Mucosa of descending colon (tissue), 3 donors: ENCODE measurements around the gene CDK19. TPM values are rescaled to one million over a fixed set of nuclear protein-coding genes. Genes with fewer than 3 reads are reported as not detected.

ENCODE experiments used
- ATAC-seq: fragments of 200-7000 bp; cut with Tn5 transposase; one replicate; pipeline ENCODE4 v1.9.1; 2020; ENCODE audit warnings: mild to moderate bottlenecking, moderate library complexity
- DNase-seq, 3 donors: peaks; one replicate each; pipeline ENCODE4 v3.0.0-alpha.2; 2020
- H3K36me3 ChIP-seq: fragments of 200-600 bp; one replicate; pipeline ENCODE4 v1.8.0; 2021; ENCODE audit warnings: low read depth, mild to moderate bottlenecking
- H3K4me1 ChIP-seq: fragments of 200-600 bp; one replicate; pipeline ENCODE4 v1.8.0; 2021; ENCODE audit warnings: low read depth, mild to moderate bottlenecking
- H3K4me3 ChIP-seq: fragments of 200-600 bp; one replicate; pipeline ENCODE4 v1.8.0; 2021; ENCODE audit warnings: mild to moderate bottlenecking
- H3K9me3 ChIP-seq: fragments of 200-600 bp; one replicate; pipeline ENCODE4 v1.8.0; 2021; ENCODE audit warnings: mild to moderate bottlenecking
- CTCF ChIP-seq: fragments of 200-600 bp; IDR thresholded peaks from one replicate; pipeline ENCODE4 v1.8.0; 2022; ENCODE audit warnings: antibody characterized with exemption, mild to moderate bottlenecking
- intact Hi-C, 2 donors: fragments of 100-400 bp; cut with DNase I in 1 of 2; cut with micrococcal nuclease in 1 of 2; formaldehyde crosslinking; loops; one replicate each; pipeline versions ENCODE4 v1.11.0 to v1.11.1; 2022; cut with DNase I, micrococcal nuclease
- total RNA-seq, 3 donors: library from RNA; stranded (reverse); fragmentation: NEBNext Ultra II Directional in 2 of 3; extraction: Animal tissue kit (Norgen Biotek cat#: 25700) in 2 of 3; gene quantifications; one replicate each; pipeline versions ENCODE4 v1.2.1 to v1.2.4, GENCODE V29; 2021 to 2023
- donor health status: DM: no; HTN: no; CAD: no; lungs with moderate emphysema.
- donor health status: DM: no; HTN: no; CAD: no.
- donor health status: DM: no; HTN: yes; CAD: no.

Gene CDK19
- total RNA-seq, 3 donors from 2014 or later, result 24.3 to 34.3 (median 27.7) TPM

GRCh38 chr6:110573537-110573936 lies 241.7 kb downstream of the CDK19 start:
- Histone ChIP-seq H3K4me1 (no peaks in the 10 kb centered on the region), H3K36me3 (no peaks in the 10 kb centered on the region), H3K4me3 (no peak overlapping the region), H3K9me3 (no peaks in the 10 kb centered on the region)
- no peak for TF ChIP-seq CTCF
- DNase-seq, result no peak
- no peak for ATAC-seq
- intact Hi-C loops, result no loop called here

DNA sequence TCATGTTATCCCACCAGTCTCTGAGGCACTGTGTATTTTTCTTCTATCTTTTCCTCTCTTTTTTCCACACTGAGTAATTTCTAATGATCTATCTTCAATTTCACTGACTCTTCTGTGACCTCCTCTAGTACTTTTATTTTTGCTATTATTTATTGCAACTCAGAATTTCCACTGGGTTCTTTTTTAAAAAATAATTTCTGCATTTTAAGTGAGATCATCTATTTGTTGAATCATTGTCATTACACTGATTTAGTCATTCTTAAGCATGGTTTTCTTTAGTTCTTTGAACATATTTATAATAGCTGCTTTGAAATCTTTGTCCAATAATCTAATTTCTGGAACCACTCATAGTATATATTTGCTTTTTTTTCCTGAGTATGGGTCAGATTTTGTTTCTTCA lies 242.1 kb downstream of the CDK19 start:
- Histone ChIP-seq H3K4me3 (no peak overlapping the region), H3K4me1 (no peaks in the 10 kb centered on the region), H3K9me3 (no peaks in the 10 kb centered on the region), H3K36me3 (no peaks in the 10 kb centered on the region)
- DNase-seq (no peak), ATAC-seq (no peak)
- no peak for TF ChIP-seq CTCF
- intact Hi-C loops, result no loop called here

GRCh38 chr6:110567957-110568696 lies 247.1 kb downstream of the CDK19 start:
- H3K36me3 ChIP-seq, result no peaks in the 10 kb centered on the region
- H3K4me3 ChIP-seq, result no peak overlapping the region
- ATAC-seq, result peak; percentile 30
- intact Hi-C loops, result no loop called here
- no peak for TF ChIP-seq CTCF
- H3K9me3 ChIP-seq, result no peaks in the 10 kb centered on the region
- DNase-seq, result peak in 1 of 3 donors; percentile 43
- H3K4me1 ChIP-seq, result peaks cover 9% of the 10 kb centered on the region

- DNase-seq (peak; percentile 59 to 70 (median 64)), ATAC-seq (peak; percentile 85)
- H3K4me1 ChIP-seq, result peaks cover 9% of the 10 kb centered on the region
- H3K4me3 ChIP-seq, result no peak overlapping the region
- intact Hi-C loops, result no loop called here
- TF ChIP-seq CTCF, result no peak
- H3K36me3 ChIP-seq, result no peaks in the 10 kb centered on the region
- no peaks in the 10 kb centered on the region for H3K9me3 ChIP-seq
Observed at GRCh38 chr6:110566346-110567125, 248.7 kb downstream of the CDK19 start.

DNA sequence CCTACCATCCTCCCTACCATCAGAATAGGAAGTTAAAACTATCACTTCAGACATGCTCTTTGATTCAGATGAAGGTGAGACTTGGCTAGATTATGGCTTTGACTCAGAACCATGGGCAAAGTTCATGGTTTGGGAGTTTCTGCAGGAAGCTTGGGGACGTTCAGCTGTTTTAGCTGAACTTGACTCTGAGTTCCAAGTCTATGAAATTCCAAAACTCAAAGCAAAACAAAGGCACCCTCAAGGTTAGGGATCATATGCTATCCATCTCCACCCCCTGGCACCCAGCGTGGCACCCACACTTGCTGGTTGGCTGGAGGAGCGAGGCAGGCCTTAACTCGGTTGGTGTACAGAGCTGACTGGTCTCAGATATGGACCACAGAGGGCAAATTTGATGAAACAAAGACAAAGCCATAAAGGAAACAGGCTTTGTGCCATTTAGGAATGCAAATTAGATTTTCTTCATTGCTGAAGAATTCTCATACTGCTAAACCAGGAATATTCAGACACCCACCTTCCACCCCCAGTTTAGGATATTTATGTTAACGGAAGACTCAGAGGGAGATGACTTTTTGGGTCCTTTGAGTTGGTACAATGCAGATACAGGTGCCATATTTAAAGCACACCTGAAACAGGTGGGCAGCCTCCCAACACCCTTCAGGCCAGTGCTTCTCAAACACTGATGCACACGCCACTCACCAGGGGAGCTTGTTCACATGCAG lies 250.4 kb downstream of the CDK19 start:
- ATAC-seq (peak; percentile 37), DNase-seq (no peak)
- H3K4me3 ChIP-seq, result no peak overlapping the region
- no peaks in the 10 kb centered on the region for H3K9me3 ChIP-seq
- intact Hi-C loops, result no loop called here
- no peak for TF ChIP-seq CTCF
- no peaks in the 10 kb centered on the region for H3K36me3 ChIP-seq
- H3K4me1 ChIP-seq, result peaks cover 12% of the 10 kb centered on the region
